ENCODE measurements around the gene SEMA5B. TPM values are rescaled to one million over a fixed set of nuclear protein-coding genes. Genes with fewer than 3 reads are reported as not detected.

Gene SEMA5B
- total and polyA plus RNA-seq, 2 donors (not counting 1 experiment from before 2014, with no cell fraction given), result not detected

GRCh38 chr3:122928396-122929187, 99.0 kb downstream of the SEMA5B start:
- H3K4me1 Mint-ChIP-seq, result no peaks in the 10 kb centered on the region
- H3K9ac ChIP-seq (ENCODE audit: low read length), result no peak overlapping the region
- peaks cover 4% of the 10 kb centered on the region for H3K27me3 Mint-ChIP-seq
- POLR2A ChIA-PET, result no interaction called here
- no peak overlapping the region for H3K27ac Mint-ChIP-seq
- no peaks in the 10 kb centered on the region for H3K4me1 ChIP-seq (ENCODE audit: control insufficient read depth in 2 of 2, insufficient read depth in 2 of 2, low read length in 2 of 2)
- TF ChIP-seq CTCF (IDR thresholded peaks at IDR 0.05) (no peak), EZH2 (IDR thresholded peaks at IDR 0.05; ENCODE audit: borderline replicate concordance, insufficient read depth, low read depth, low read length, poor library complexity, severe bottlenecking) (no peak)
- 90% methylated on average over 22 of the region's 24 CpGs for WGBS (ENCODE audit: insufficient coverage)
- no peaks in the 10 kb centered on the region for H3K9me3 ChIP-seq (ENCODE audit: control extremely low read depth in 1 of 3, control insufficient read depth in 2 of 3, insufficient read depth in 1 of 3, low read length in 2 of 3)
- H3K4me3 Mint-ChIP-seq, result no peak overlapping the region
- H3K4me3 ChIP-seq (ENCODE audit: control extremely low read depth in 1 of 5, extremely low read depth in 1 of 5, insufficient read depth in 1 of 5, low read depth in 2 of 5, low read length in 4 of 5), result no peak overlapping the region
- peaks cover 0 to 2% (median 0%) of the 10 kb centered on the region in 4 experiments for H3K27me3 ChIP-seq (replicated peaks in 1 of 4; ENCODE audit: control extremely low read depth in 1 of 4, control insufficient read depth in 3 of 4, insufficient read depth in 4 of 4, low read length in 3 of 4)
- no peak for ATAC-seq (ENCODE audit: low read depth)
- H3K79me2 ChIP-seq (ENCODE audit: control insufficient read depth, insufficient read depth, low read length), result no peaks in the 10 kb centered on the region
- no peaks in the 10 kb centered on the region for H3K36me3 ChIP-seq (replicated peaks in 1 of 2; ENCODE audit: control extremely low read depth in 1 of 2, control insufficient read depth in 1 of 2, extremely low read depth in 1 of 2, insufficient read depth in 2 of 2, low read length in 1 of 2)
- H2AFZ ChIP-seq (ENCODE audit: insufficient read depth, low read depth, low read length, poor library complexity, severe bottlenecking), result no peak overlapping the region
- H3K27ac ChIP-seq (ENCODE audit: low read length in 2 of 2), result no peak overlapping the region
- no peaks in the 10 kb centered on the region for H4K20me1 ChIP-seq (ENCODE audit: control insufficient read depth, insufficient read depth, low read length, poor library complexity, severe bottlenecking)
- no peaks in the 10 kb centered on the region for H3K9me3 Mint-ChIP-seq (ENCODE audit: insufficient read depth)
- H3K4me2 ChIP-seq (replicated peaks; ENCODE audit: low read depth, low read length, poor library complexity, severe bottlenecking), result no peak overlapping the region
- intact Hi-C loops (cut with micrococcal nuclease), result no loop called here
- DNase-seq, result no peak
- CTCF ChIA-PET, result no interaction called here

- Mint-ChIP-seq H3K4me3 (no peak overlapping the region), H3K27ac (no peak overlapping the region), H3K4me1 (peaks cover under 1% of the 10 kb centered on the region), H3K9me3 (ENCODE audit: insufficient read depth) (no peaks in the 10 kb centered on the region), H3K27me3 (peaks cover 4% of the 10 kb centered on the region)
- peaks cover 0 to 8% (median 2%) of the 10 kb centered on the region in 4 experiments for H3K27me3 ChIP-seq (replicated peaks in 1 of 4; ENCODE audit: control extremely low read depth in 1 of 4, control insufficient read depth in 3 of 4, insufficient read depth in 4 of 4, low read length in 3 of 4)
- no peak overlapping the region for H2AFZ ChIP-seq (ENCODE audit: insufficient read depth, low read depth, low read length, poor library complexity, severe bottlenecking)
- no peak overlapping the region for H3K4me3 ChIP-seq (ENCODE audit: control extremely low read depth in 1 of 5, extremely low read depth in 1 of 5, insufficient read depth in 1 of 5, low read depth in 2 of 5, low read length in 4 of 5)
- H3K79me2 ChIP-seq (ENCODE audit: control insufficient read depth, insufficient read depth, low read length), result no peaks in the 10 kb centered on the region
- 98% methylated on average over 8 of the region's 10 CpGs for WGBS (ENCODE audit: insufficient coverage)
- H3K9ac ChIP-seq (ENCODE audit: low read length), result no peak overlapping the region
- DNase-seq, result no peak
- ChIA-PET POLR2A (no interaction called here), CTCF (no interaction called here)
- no peak overlapping the region for H3K4me2 ChIP-seq (replicated peaks; ENCODE audit: low read depth, low read length, poor library complexity, severe bottlenecking)
- intact Hi-C loops (cut with micrococcal nuclease), result no loop called here
- H3K27ac ChIP-seq (ENCODE audit: low read length in 2 of 2), result no peak overlapping the region
- H3K36me3 ChIP-seq (replicated peaks in 1 of 2; ENCODE audit: control extremely low read depth in 1 of 2, control insufficient read depth in 1 of 2, extremely low read depth in 1 of 2, insufficient read depth in 2 of 2, low read length in 1 of 2), result no peaks in the 10 kb centered on the region
- no peak for TF ChIP-seq CTCF (IDR thresholded peaks at IDR 0.05)
- no peak for TF ChIP-seq EZH2 (IDR thresholded peaks at IDR 0.05; ENCODE audit: borderline replicate concordance, insufficient read depth, low read depth, low read length, poor library complexity, severe bottlenecking)
- no peaks in the 10 kb centered on the region for H3K9me3 ChIP-seq (ENCODE audit: control extremely low read depth in 1 of 3, control insufficient read depth in 2 of 3, insufficient read depth in 1 of 3, low read length in 2 of 3)
- no peaks in the 10 kb centered on the region for H4K20me1 ChIP-seq (ENCODE audit: control insufficient read depth, insufficient read depth, low read length, poor library complexity, severe bottlenecking)
- H3K4me1 ChIP-seq (ENCODE audit: control insufficient read depth in 2 of 2, insufficient read depth in 2 of 2, low read length in 2 of 2), result peaks cover 0 to under 1% of the 10 kb centered on the region in 2 donors
- no peak for ATAC-seq (ENCODE audit: low read depth)
Observed at GRCh38 chr3:122927726-122928125, 99.8 kb downstream of the SEMA5B start.
